T-helper 1 cell (primary cell): ENCODE data around the gene RBM33.

Source experiments
- DNase-seq, 5 donors: peaks; one replicate each; pipeline ENCODE4 v3.0.0-alpha.2; 2012 to 2020

Gene RBM33

GRCh38 chr7:155776606-155777005 lies 132.1 kb downstream of the RBM33 start:
- no peak for DNase-seq

- DNase-seq = no peak
Observed at GRCh38 chr7:155778349-155778748, 133.9 kb downstream of the RBM33 start.

GRCh38 chr7:155780884-155781283 lies 136.4 kb downstream of the RBM33 start:
- DNase-seq = no peak

GRCh38 chr7:155781433-155781832 lies 137.0 kb downstream of the RBM33 start:
- no peak for DNase-seq

- DNase-seq = no peak
Observed at GRCh38 chr7:155782466-155782865, 138.0 kb downstream of the RBM33 start.

- DNase-seq = no peak
Observed at GRCh38 chr7:155785536-155785935, 141.1 kb downstream of the RBM33 start.

GRCh38 chr7:155786491-155786890 lies 142.0 kb downstream of the RBM33 start:
- DNase-seq = no peak

GRCh38 chr7:155787171-155787851 lies 142.8 kb downstream of the RBM33 start:
- DNase-seq = no peak

- DNase-seq = no peak
Observed at GRCh38 chr7:155788616-155789000, 144.1 kb downstream of the RBM33 start.

- DNase-seq = no peak
Observed at GRCh38 chr7:155789001-155789725, 144.7 kb downstream of the RBM33 start.

GRCh38 chr7:155790666-155791065 lies 146.2 kb downstream of the RBM33 start:
- no peak for DNase-seq

GRCh38 chr7:155791214-155791737 lies 146.8 kb downstream of the RBM33 start:
- DNase-seq = no peak

GRCh38 chr7:155791836-155792235 lies 147.4 kb downstream of the RBM33 start:
- no peak for DNase-seq

- DNase-seq = no peak
Observed at GRCh38 chr7:155792315-155792960, 148.0 kb downstream of the RBM33 start.

- DNase-seq = no peak
Observed at GRCh38 chr7:155792999-155793560, 148.6 kb downstream of the RBM33 start.

GRCh38 chr7:155793720-155794119 lies 149.3 kb downstream of the RBM33 start:
- DNase-seq = no peak

GRCh38 chr7:155794196-155794595 lies 149.7 kb downstream of the RBM33 start:
- no peak for DNase-seq

- DNase-seq = no peak
Observed at GRCh38 chr7:155795401-155795800, 150.9 kb downstream of the RBM33 start.

- DNase-seq = no peak
Observed at GRCh38 chr7:155795951-155796350, 151.5 kb downstream of the RBM33 start.

GRCh38 chr7:155796381-155797261 lies 152.2 kb downstream of the RBM33 start:
- DNase-seq = peak; percentile 27 to 56 (median 50)

GRCh38 chr7:155797262-155798250 lies 153.1 kb downstream of the RBM33 start:
- DNase-seq = no peak
